ENCODE results near the gene SLC37A1. TPM values are rescaled to one million over a fixed set of nuclear protein-coding genes. Genes with fewer than 3 reads are reported as not detected.

The SLC37A1 gene
- total RNA-seq, 1 experiment from 2014 or later = 37.7 TPM

DNA sequence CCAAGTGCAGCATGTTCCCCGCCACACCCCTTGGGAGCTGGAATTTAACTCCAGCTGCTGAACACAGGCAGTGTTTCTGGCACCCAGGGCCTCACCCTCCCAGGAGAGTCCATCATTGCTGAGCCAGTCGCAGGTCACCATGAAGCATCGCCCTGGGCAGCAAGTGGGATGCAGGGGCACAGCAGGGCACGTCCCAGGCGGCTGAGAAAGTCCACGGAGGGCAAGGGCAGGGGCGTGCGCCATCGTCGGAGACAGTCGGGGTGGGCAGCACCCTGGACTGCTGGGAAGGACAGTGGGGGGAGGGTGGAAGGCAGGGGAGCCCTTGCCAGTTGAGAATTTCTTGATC lies 70.6 kb downstream of the SLC37A1 start:
- H3K4ac ChIP-seq (ENCODE audit: low read depth, low read length) = no peak overlapping the region
- H2AK5ac ChIP-seq (ENCODE audit: insufficient read length, low read length) = no peak overlapping the region
- WGBS (ENCODE audit: extremely low coverage, insufficient read length, low lambda C conversion rate) = no CpG with 5 or more reads among the region's 11 CpGs
- TF ChIP-seq, protein P1, sequence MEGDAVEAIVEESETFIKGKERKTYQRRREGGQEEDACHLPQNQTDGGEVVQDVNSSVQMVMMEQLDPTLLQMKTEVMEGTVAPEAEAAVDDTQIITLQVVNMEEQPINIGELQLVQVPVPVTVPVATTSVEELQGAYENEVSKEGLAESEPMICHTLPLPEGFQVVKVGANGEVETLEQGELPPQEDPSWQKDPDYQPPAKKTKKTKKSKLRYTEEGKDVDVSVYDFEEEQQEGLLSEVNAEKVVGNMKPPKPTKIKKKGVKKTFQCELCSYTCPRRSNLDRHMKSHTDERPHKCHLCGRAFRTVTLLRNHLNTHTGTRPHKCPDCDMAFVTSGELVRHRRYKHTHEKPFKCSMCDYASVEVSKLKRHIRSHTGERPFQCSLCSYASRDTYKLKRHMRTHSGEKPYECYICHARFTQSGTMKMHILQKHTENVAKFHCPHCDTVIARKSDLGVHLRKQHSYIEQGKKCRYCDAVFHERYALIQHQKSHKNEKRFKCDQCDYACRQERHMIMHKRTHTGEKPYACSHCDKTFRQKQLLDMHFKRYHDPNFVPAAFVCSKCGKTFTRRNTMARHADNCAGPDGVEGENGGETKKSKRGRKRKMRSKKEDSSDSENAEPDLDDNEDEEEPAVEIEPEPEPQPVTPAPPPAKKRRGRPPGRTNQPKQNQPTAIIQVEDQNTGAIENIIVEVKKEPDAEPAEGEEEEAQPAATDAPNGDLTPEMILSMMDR (conservative IDR thresholded peaks at IDR 0.05) = no peak
- H3K23me2 ChIP-seq (ENCODE audit: insufficient read length, low read depth, low read length, poor library complexity, severe bottlenecking) = peaks cover 3% of the 10 kb centered on the region
- no peak overlapping the region for H3K23ac ChIP-seq (ENCODE audit: insufficient read length, low read depth, low read length)
- Mint-ChIP-seq H3K4me3 (no peak overlapping the region), H3K4me1 (peaks cover 0 to 4% of the 10 kb centered on the region in 2 experiments; a peak in 1 of 4 replicates), H3K27ac (no peak overlapping the region), H3K9me3 (no peaks in the 10 kb centered on the region; a peak in 1 of 5 replicates), H3K36me3 (ENCODE audit: insufficient read depth in 1 of 3, low read depth in 3 of 3) (peaks cover 0 to 2% (median 0%) of the 10 kb centered on the region in 3 experiments; a peak in 2 of 7 replicates), H3K27me3 (ENCODE audit: low read depth) (peaks cover 5% of the 10 kb centered on the region)
- no peak overlapping the region for H3K4me2 ChIP-seq (ENCODE audit: insufficient read depth, insufficient read length, low read length)
- no peak overlapping the region for H4K8ac ChIP-seq (replicated peaks; ENCODE audit: insufficient read length, low read depth, low read length)
- H3T11ph ChIP-seq (ENCODE audit: low read length) = no peak overlapping the region
- no peak overlapping the region for H2BK20ac ChIP-seq (ENCODE audit: low read depth, low read length, poor library complexity, severe bottlenecking)
- no peak overlapping the region for H3K9ac ChIP-seq (ENCODE audit: extremely low read depth, insufficient read length, low read length)
- no peaks in the 10 kb centered on the region for H4K20me1 ChIP-seq (ENCODE audit: control insufficient read depth, insufficient read depth, insufficient read length)
- no peak overlapping the region for H4K91ac ChIP-seq (ENCODE audit: insufficient read length, low read depth, low read length)
- H3K79me1 ChIP-seq (ENCODE audit: insufficient read depth, low read depth, low read length, poor library complexity, severe bottlenecking) = no peaks in the 10 kb centered on the region
- H3K4me1 ChIP-seq (ENCODE audit: insufficient read depth, low read length) = no peaks in the 10 kb centered on the region
- H2BK5ac ChIP-seq (ENCODE audit: insufficient read length, low read length) = no peak overlapping the region
- no peaks in the 10 kb centered on the region for H3K27me3 ChIP-seq (ENCODE audit: insufficient read depth, low read length)
- H3K79me2 ChIP-seq (ENCODE audit: insufficient read depth, low read length) = no peaks in the 10 kb centered on the region
- H3K18ac ChIP-seq (ENCODE audit: insufficient read length, low read depth, low read length) = no peak overlapping the region
- H3K14ac ChIP-seq (ENCODE audit: insufficient read depth, low read length) = no peak overlapping the region
- H4K5ac ChIP-seq (ENCODE audit: insufficient read length, low read depth, low read length) = no peak overlapping the region
- H3K56ac ChIP-seq (ENCODE audit: insufficient read length, low read depth, low read length) = no peak overlapping the region
- H2BK12ac ChIP-seq (ENCODE audit: insufficient read length, low read depth, low read length) = no peak overlapping the region
- H3K27ac ChIP-seq (ENCODE audit: insufficient read length, low read depth, low read length) = no peak overlapping the region
- H3K9me3 ChIP-seq (ENCODE audit: control insufficient read depth, low read depth, low read length) = no peaks in the 10 kb centered on the region
- no peak overlapping the region for H2BK120ac ChIP-seq (ENCODE audit: low read depth, low read length, poor library complexity, severe bottlenecking)
- DNase-seq = no peak
- no peak overlapping the region for H2AFZ ChIP-seq (ENCODE audit: low read length)
- no peak overlapping the region for H2BK15ac ChIP-seq (ENCODE audit: low read depth, low read length)
